GM18909 (cell line): ENCODE results near the gene QRICH1.

Experiments
- ATAC-seq: cut with Tn5 transposase; IDR thresholded peaks from one replicate; pipeline ENCODE4 v1.9.1; 2021; ENCODE audit warnings: mild to moderate bottlenecking; ENCODE audit not compliant: unreplicated experiment, poor library complexity

Gene QRICH1

GRCh38 chr3:48982016-48982415, 111.9 kb downstream of the QRICH1 start:
- ATAC-seq, result no peak

- ATAC-seq, result no peak
Measured at GRCh38 chr3:48980295-48980694, 113.6 kb downstream of the QRICH1 start.
